Small intestine (tissue), 7 donors: ENCODE results near the gene MAPKAPK3. TPM values are rescaled to one million over a fixed set of nuclear protein-coding genes. Genes with fewer than 3 reads are reported as not detected.

Experiments
- DNase-seq, 2 donors: peaks; one replicate each; pipeline versions ENCODE4 v3.0.0 to v3.0.0-alpha.2; 2013
- FAIRE-seq: peaks from 2 replicates; lab custom pipeline; 2012; peaks lifted over from hg19 to GRCh38; lab: Jason Lieb, UNC
- H3K27ac ChIP-seq, 3 donors: one replicate each; pipeline ENCODE4 v1.5.1; 2013; ENCODE audit warnings: low read length in 2 of 3, mild to moderate bottlenecking in 2 of 3, control low read depth in 1 of 3, inconsistent platforms in 1 of 3, low read depth in 1 of 3, moderate library complexity in 1 of 3
- H3K27me3 ChIP-seq, 3 donors: one replicate each; pipeline ENCODE4 v1.6.1; 2013; ENCODE audit warnings: low read length in 3 of 3, inconsistent platforms in 1 of 3; ENCODE audit not compliant: control insufficient read depth in 3 of 3, insufficient read depth in 3 of 3
- H3K36me3 ChIP-seq, 3 donors: one replicate each; pipeline ENCODE4 v1.6.1; 2013; ENCODE audit warnings: low read length in 3 of 3, inconsistent platforms in 1 of 3, low read depth in 1 of 3, mild to moderate bottlenecking in 1 of 3, moderate library complexity in 1 of 3; ENCODE audit not compliant: control insufficient read depth in 3 of 3, insufficient read depth in 2 of 3
- H3K4me1 ChIP-seq, 3 donors: one replicate each; pipeline ENCODE4 v1.6.1; 2013; ENCODE audit warnings: low read length in 2 of 3, inconsistent platforms in 1 of 3, low read depth in 1 of 3, mild to moderate bottlenecking in 1 of 3, moderate library complexity in 1 of 3; ENCODE audit not compliant: control insufficient read depth in 3 of 3, insufficient read depth in 2 of 3
- H3K4me3 ChIP-seq, 3 donors: one replicate each; pipeline ENCODE4 v1.5.1; 2013; ENCODE audit warnings: low read length in 3 of 3, control low read depth in 1 of 3, inconsistent platforms in 1 of 3, low read depth in 1 of 3, mild to moderate bottlenecking in 1 of 3, moderate library complexity in 1 of 3
- H3K9me3 ChIP-seq, 2 donors: one replicate each; pipeline ENCODE4 v1.6.1; 2013; ENCODE audit warnings: low read depth in 1 of 2, low read length in 1 of 2; ENCODE audit not compliant: control insufficient read depth in 2 of 2, insufficient read depth in 1 of 2
- WGBS, 3 donors: extraction: QIAGEN DNeasy Blood & Tissue Kit; methylation state at CpG; one replicate each; pipeline ENCODE4 v1.1.7; 2013; 5-methylcytosine and 5-hydroxymethylcytosine counted together
- polyA plus RNA-seq, 4 donors: library from polyadenylated mRNA; stranded (reverse) in 3 of 4; unstranded in 1 of 4; fragments of 200-250 nt in 3 of 4; fragments of 120-200 nt in 1 of 4; gene quantifications; one replicate each; pipeline versions ENCODE4 v1.2.1 to v1.2.3, GENCODE V29; 2013
- donor health status: healthy with polysubstance abuse.
- donor health status: control.
- donor health status: control.
- donor health status: Bipolar disorder and iron deficiency.
- donor health status: healthy.

Gene MAPKAPK3
- polyA plus RNA-seq, 4 donors: 28.2 to 83.4 (median 31.5) TPM

GRCh38 chr3:50632450-50632849 lies 15.5 kb downstream of the MAPKAPK3 start:
- H3K27me3 ChIP-seq: no peaks in the 10 kb centered on the region
- H3K36me3 ChIP-seq: peaks cover 0 to 50% (median 0%) of the 10 kb centered on the region in 3 donors
- H3K27ac ChIP-seq: no peak overlapping the region
- H3K4me3 ChIP-seq: no peak overlapping the region
- H3K4me1 ChIP-seq: peaks cover 0 to 4% (median 3%) of the 10 kb centered on the region in 3 donors
- 43 to 59% (median 58%) methylated on average over 5 of the region's 5 CpGs for WGBS, 3 donors
- H3K9me3 ChIP-seq: no peaks in the 10 kb centered on the region
- FAIRE-seq (no peak), DNase-seq (no peak)

GRCh38 chr3:50633230-50633790 lies 16.4 kb downstream of the MAPKAPK3 start:
- Histone ChIP-seq H3K27ac (no peak overlapping the region), H3K4me1 (peaks cover 0 to 5% (median 4%) of the 10 kb centered on the region in 3 donors), H3K4me3 (no peak overlapping the region), H3K27me3 (no peaks in the 10 kb centered on the region), H3K9me3 (no peaks in the 10 kb centered on the region), H3K36me3 (peaks cover 0 to 42% (median 0%) of the 10 kb centered on the region in 3 donors)
- DNase-seq (no peak), FAIRE-seq (no peak)
- WGBS, 3 donors: 63 to 73% (median 67%) methylated on average over 5 of the region's 5 CpGs

GRCh38 chr3:50635066-50635465 lies 18.1 kb downstream of the MAPKAPK3 start:
- H3K36me3 ChIP-seq: peaks cover 0 to 39% (median 0%) of the 10 kb centered on the region in 3 donors
- no peak for FAIRE-seq
- H3K4me1 ChIP-seq: peaks cover 0 to 5% (median 4%) of the 10 kb centered on the region in 3 donors
- no peak for DNase-seq
- no peak overlapping the region for H3K27ac ChIP-seq
- no peaks in the 10 kb centered on the region for H3K9me3 ChIP-seq
- H3K4me3 ChIP-seq: no peak overlapping the region
- no peaks in the 10 kb centered on the region for H3K27me3 ChIP-seq

GRCh38 chr3:50637011-50637410 lies 20.1 kb downstream of the MAPKAPK3 start:
- H3K27ac ChIP-seq: no peak overlapping the region

GRCh38 chr3:50637945-50638344 lies 21.0 kb downstream of the MAPKAPK3 start:
- DNase-seq: no peak
- H3K27me3 ChIP-seq: no peaks in the 10 kb centered on the region
- H3K36me3 ChIP-seq: peaks cover 0 to 50% (median under 1%) of the 10 kb centered on the region in 3 donors
- WGBS, 3 donors: 66 to 74% (median 71%) methylated on average over 3 of the region's 3 CpGs
- no peak for FAIRE-seq
- H3K4me3 ChIP-seq: no peak overlapping the region
- no peaks in the 10 kb centered on the region for H3K9me3 ChIP-seq
- no peak overlapping the region for H3K27ac ChIP-seq
- peaks cover 0 to 2% (median 0%) of the 10 kb centered on the region in 3 donors for H3K4me1 ChIP-seq

More at GRCh38 chr3:50637011-50637410, 20.1 kb downstream of the MAPKAPK3 start:
- FAIRE-seq: no peak
- H3K36me3 ChIP-seq: peaks cover 0 to 43% (median 0%) of the 10 kb centered on the region in 3 donors
- no peak for DNase-seq
- no peaks in the 10 kb centered on the region for H3K27me3 ChIP-seq
- 89 to 93% (median 91%) methylated on average over 4 of the region's 4 CpGs for WGBS, 3 donors
- no peaks in the 10 kb centered on the region for H3K9me3 ChIP-seq
- no peak overlapping the region for H3K4me3 ChIP-seq
- peaks cover 0 to 5% (median 0%) of the 10 kb centered on the region in 3 donors for H3K4me1 ChIP-seq

- Histone ChIP-seq H3K36me3 (peaks cover under 1 to 61% (median 5%) of the 10 kb centered on the region in 3 donors), H3K27ac (no peak overlapping the region), H3K9me3 (no peaks in the 10 kb centered on the region), H3K27me3 (no peaks in the 10 kb centered on the region), H3K4me1 (peaks cover 0 to 2% (median 0%) of the 10 kb centered on the region in 3 donors), H3K4me3 (no peak overlapping the region)
- no peak for FAIRE-seq
- DNase-seq: no peak
- 90 to 95% (median 90%) methylated on average over 6 of the region's 6 CpGs for WGBS, 3 donors
Measured at GRCh38 chr3:50639055-50639494, 22.1 kb downstream of the MAPKAPK3 start.

- WGBS, 3 donors: 79 to 96% (median 87%) methylated on average over 1 of the region's 1 CpG
- no peak for FAIRE-seq
Measured at GRCh38 chr3:50642382-50642781, 25.4 kb downstream of the MAPKAPK3 start.

GRCh38 chr3:50644561-50644960 lies 27.6 kb downstream of the MAPKAPK3 start:
- Histone ChIP-seq H3K4me3 (no peak overlapping the region), H3K27ac (no peak overlapping the region), H3K27me3 (no peaks in the 10 kb centered on the region), H3K4me1 (no peaks in the 10 kb centered on the region), H3K9me3 (no peaks in the 10 kb centered on the region), H3K36me3 (peaks cover 5 to 98% (median 16%) of the 10 kb centered on the region in 3 donors)
- DNase-seq: no peak
- no peak for FAIRE-seq
- WGBS, 3 donors: 70 to 89% (median 83%) methylated on average over 7 of the region's 7 CpGs

More at GRCh38 chr3:50642382-50642781, 25.4 kb downstream of the MAPKAPK3 start:
- no peaks in the 10 kb centered on the region for H3K27me3 ChIP-seq
- H3K36me3 ChIP-seq: peaks cover 5 to 86% (median 13%) of the 10 kb centered on the region in 3 donors
- peaks cover 0 to 2% (median 0%) of the 10 kb centered on the region in 3 donors for H3K4me1 ChIP-seq
- no peaks in the 10 kb centered on the region for H3K9me3 ChIP-seq
- no peak overlapping the region for H3K4me3 ChIP-seq
- H3K27ac ChIP-seq: no peak overlapping the region
- DNase-seq: no peak
